Lower leg skin (tissue), 4 donors: ENCODE measurements around the gene MAGI2. TPM values are rescaled to one million over a fixed set of nuclear protein-coding genes. Genes with fewer than 3 reads are reported as not detected.

Source experiments
- DNase-seq, 2 donors: peaks; one replicate each; pipeline ENCODE4 v3.0.0-alpha.2; 2019; ENCODE audit warnings: low spot score in 2 of 2
- H3K4me3 ChIP-seq: fragments of 200-600 bp; sonication (generic); 2 replicates; pipeline ENCODE4 v1.5.1; 2017; ENCODE audit warnings: mild to moderate bottlenecking, low read depth; ENCODE audit not compliant: poor library complexity, severe bottlenecking
- POLR2A ChIP-seq, 2 donors: fragments of 450-650 bp; IDR thresholded peaks; one replicate each; pipeline ENCODE4 v1.6.1; 2016 to 2017; ENCODE audit warnings: antibody characterized with exemption in 2 of 2, mild to moderate bottlenecking in 1 of 2, moderate library complexity in 1 of 2
- WGBS, 2 donors: methylation state at CpG; one replicate each; pipeline ENCODE4 v1.1.5; 2018; 5-methylcytosine and 5-hydroxymethylcytosine counted together
- intact Hi-C: fragments of 100-400 bp; cut with DNase I; formaldehyde crosslinking; loops from one replicate; pipeline ENCODE4 v1.15.0; 2023; ENCODE audit warnings: low total_unique reads
- total RNA-seq, 4 donors: library from RNA; depleted of rRNA; stranded (reverse); fragments of >200 nt; gene quantifications; one replicate each; pipeline ENCODE4 v1.1.0, GENCODE V29; 2016
- TF ChIP-seq, protein P1 (sequence below), 3 donors: fragments of 450-650 bp; IDR thresholded peaks; one replicate each; pipeline ENCODE4 v1.5.1; 2016; ENCODE audit warnings: antibody characterized with exemption in 3 of 3, mild to moderate bottlenecking in 3 of 3, moderate library complexity in 2 of 3

Gene MAGI2
- total RNA-seq, 4 donors from 2014 or later, result 1.6 to 3.0 (median 2.1) TPM

DNA sequence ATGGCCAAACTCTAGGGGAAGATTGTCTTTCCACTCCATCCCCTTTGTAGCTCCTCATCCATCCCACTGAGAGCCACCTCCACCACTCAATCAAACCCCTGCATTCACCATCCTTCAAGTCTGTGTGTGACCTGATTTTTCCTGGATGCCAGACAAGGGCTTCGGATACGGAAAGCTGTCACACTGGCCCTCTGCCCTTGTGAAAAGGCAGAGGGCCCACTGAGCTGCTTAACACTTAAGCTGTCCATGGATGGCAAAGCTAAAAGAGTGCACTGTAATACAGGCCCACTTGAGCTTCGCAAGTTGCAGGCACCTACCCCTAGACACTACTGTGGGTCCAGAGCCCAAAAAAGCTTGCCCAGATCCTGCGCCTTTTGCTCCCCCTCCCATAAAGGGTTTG lies 237.2 kb downstream of the MAGI2 start:
- TF ChIP-seq POLR2A (IDR thresholded peaks at IDR 0.05), result no peak
- TF ChIP-seq, protein P1, sequence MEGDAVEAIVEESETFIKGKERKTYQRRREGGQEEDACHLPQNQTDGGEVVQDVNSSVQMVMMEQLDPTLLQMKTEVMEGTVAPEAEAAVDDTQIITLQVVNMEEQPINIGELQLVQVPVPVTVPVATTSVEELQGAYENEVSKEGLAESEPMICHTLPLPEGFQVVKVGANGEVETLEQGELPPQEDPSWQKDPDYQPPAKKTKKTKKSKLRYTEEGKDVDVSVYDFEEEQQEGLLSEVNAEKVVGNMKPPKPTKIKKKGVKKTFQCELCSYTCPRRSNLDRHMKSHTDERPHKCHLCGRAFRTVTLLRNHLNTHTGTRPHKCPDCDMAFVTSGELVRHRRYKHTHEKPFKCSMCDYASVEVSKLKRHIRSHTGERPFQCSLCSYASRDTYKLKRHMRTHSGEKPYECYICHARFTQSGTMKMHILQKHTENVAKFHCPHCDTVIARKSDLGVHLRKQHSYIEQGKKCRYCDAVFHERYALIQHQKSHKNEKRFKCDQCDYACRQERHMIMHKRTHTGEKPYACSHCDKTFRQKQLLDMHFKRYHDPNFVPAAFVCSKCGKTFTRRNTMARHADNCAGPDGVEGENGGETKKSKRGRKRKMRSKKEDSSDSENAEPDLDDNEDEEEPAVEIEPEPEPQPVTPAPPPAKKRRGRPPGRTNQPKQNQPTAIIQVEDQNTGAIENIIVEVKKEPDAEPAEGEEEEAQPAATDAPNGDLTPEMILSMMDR (IDR thresholded peaks at IDR 0.05), result no peak
- DNase-seq, result no peak
- intact Hi-C loops, result no loop called here
- WGBS, 2 donors, result 71 to 93% methylated on average over 4 of the region's 4 CpGs
- H3K4me3 ChIP-seq, result no peak overlapping the region

DNA sequence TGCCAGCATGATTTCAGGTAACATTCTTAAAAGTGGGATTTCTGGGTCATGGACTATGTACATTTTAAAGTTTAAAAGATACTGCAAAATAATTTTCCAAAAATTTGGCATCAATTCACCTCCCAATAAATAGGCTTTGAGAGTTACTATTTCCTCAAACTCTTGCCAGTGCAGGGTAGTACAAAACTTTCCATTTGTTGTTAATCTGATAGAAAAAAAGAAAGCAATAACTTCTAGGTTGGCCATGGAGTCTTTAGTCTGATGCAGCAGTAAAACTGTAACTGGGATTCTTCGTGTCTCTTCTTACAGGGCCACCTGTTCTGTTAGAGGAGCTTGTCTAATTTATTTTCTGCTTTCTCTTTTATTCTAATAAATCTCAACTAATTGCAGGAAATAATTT lies 241.1 kb downstream of the MAGI2 start:
- 73 to 80% methylated on average over 1 of the region's 1 CpG for WGBS, 2 donors
- no peak for TF ChIP-seq POLR2A (IDR thresholded peaks at IDR 0.05)
- TF ChIP-seq, protein P1 (IDR thresholded peaks at IDR 0.05), result no peak
- H3K4me3 ChIP-seq, result no peak overlapping the region
- DNase-seq, result no peak
- intact Hi-C loops, result no loop called here

DNA sequence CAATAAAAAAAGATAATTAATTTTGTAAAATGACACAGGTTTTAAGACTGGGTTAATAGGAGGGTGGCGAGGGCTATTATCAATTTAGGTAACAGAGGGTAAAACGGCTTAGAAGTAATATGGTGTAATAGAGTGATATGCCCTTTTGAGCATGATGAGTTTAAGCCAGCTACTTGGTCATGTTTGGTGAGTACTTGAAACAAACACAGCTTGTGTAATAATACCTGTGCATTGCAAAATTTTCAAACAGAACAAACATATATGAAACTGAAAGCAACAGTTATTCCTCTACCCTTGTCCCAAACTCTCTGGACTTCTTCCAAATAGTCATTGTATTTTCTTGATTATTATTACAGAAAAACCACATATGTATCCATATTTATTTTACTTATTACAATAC lies 241.7 kb downstream of the MAGI2 start:
- no peak for DNase-seq
- no peak overlapping the region for H3K4me3 ChIP-seq
- TF ChIP-seq, protein P1 (IDR thresholded peaks at IDR 0.05), result no peak
- TF ChIP-seq POLR2A (IDR thresholded peaks at IDR 0.05), result no peak
- intact Hi-C loops, result no loop called here
- 90 to 96% methylated on average over 2 of the region's 2 CpGs for WGBS, 2 donors

DNA sequence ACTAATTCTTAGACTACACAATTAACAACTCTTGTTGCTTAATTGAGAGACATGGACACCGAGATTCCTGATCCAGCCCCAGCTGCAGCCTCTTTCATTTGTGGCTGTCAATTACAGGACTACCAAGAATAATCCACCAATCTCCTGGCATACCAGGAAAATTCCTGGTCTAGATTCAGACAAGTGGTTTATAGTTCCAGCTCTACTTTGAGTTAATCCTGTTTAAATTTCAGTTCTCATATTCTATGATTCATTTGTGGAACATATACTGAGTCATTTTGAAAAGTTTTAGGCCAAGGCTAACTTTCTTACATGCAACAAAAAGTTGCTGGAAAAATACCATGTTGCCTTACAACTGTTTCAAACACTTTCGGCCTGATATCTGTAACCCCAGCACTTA lies 253.5 kb downstream of the MAGI2 start:
- 92 to 93% methylated on average over 2 of the region's 2 CpGs for WGBS, 2 donors
- H3K4me3 ChIP-seq, result no peak overlapping the region
- intact Hi-C loops, result no loop called here
- TF ChIP-seq, protein P1 (IDR thresholded peaks at IDR 0.05), result no peak
- no peak for TF ChIP-seq POLR2A (IDR thresholded peaks at IDR 0.05)
- no peak for DNase-seq

DNA sequence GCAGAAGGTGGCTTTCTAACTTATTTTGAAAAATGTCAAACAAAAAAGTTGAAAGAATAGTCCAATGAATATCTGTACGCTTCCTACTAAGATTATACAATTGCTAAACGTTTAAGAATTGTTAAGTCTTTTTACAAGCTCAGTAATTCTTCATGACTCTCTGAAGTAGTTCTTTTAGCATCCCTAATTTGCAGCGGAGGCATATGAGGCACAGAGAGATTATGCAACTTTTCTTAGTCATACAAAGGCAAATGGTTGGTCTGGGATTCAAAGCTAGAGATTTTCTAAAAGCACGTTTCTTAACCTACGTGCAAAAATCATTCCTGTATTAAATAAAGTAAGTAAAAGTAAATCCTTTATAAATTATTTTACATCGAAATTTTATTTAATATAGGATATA lies 254.2 kb downstream of the MAGI2 start:
- TF ChIP-seq POLR2A (IDR thresholded peaks at IDR 0.05), result no peak
- TF ChIP-seq, protein P1 (IDR thresholded peaks at IDR 0.05), result no peak
- no peak for DNase-seq
- WGBS, 2 donors, result 83 to 86% methylated on average over 6 of the region's 6 CpGs
- H3K4me3 ChIP-seq, result no peak overlapping the region
- intact Hi-C loops, result no loop called here

DNA sequence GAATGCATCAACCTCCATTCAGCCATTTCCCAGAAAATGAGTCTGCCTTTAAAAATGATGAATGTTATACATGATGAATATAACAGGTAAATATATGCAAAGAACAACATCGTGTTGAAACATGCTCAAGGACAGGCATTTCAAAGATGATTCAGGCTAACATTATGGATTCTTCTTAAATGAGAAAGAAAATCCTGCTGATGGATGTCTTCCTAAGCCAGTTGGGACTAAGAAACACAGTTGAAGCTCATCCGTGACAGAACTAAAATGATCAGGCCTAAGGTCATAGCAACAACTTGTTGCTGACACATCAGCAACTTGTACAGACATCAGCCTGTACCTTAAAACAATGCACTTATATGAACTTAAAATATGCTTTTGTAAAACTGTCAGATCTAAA lies 267.9 kb downstream of the MAGI2 start:
- 47 to 54% methylated on average over 2 of the region's 2 CpGs for WGBS, 2 donors
- intact Hi-C loops, result no loop called here
- no peak overlapping the region for H3K4me3 ChIP-seq
- TF ChIP-seq, protein P1 (IDR thresholded peaks at IDR 0.05), result no peak
- no peak for TF ChIP-seq POLR2A (IDR thresholded peaks at IDR 0.05)
- DNase-seq, result no peak
